ENCODE measurements around the gene SNX32.

DNA sequence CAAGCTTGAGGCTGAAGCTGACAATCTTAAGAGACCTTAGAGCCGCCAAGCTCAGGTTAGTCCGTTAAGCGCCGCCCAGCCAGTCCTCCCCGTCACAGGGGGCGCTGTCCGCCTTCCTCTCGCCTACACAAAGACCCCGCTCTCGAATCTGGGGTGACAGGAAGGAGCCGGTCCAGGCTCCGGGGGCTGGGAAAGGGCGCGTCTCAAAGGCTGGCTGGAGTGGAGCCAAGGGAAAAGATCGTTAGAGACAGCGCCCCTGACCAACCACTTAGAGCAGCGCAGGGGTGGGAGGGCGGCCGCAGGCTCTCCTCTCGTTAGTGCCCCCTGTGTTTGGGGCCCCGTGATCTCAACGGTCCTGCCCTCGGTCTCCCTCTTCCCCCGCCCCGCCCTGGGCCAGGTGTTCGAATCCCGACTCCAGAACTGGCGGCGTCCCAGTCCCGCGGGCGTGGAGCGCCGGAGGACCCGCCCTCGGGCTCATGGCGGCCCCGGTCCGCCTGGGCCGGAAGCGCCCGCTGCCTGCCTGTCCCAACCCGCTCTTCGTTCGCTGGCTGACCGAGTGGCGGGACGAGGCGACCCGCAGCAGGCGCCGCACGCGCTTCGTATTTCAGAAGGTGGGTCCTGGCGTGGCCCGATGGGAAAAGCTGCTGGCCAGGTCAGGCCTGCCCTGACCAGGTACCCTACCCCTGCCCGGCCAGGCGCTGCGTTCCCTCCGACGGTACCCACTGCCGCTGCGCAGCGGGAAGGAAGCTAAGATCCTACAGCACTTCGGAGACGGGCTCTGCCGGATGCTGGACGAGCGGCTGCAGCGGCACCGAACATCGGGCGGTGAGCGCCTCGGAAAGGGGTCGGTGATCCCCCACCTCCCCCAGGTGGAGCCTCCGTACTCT, 26.8 kb downstream of the SNX32 start, which contains the start of gene MUS81:
- TF ChIP-seq, protein P1, sequence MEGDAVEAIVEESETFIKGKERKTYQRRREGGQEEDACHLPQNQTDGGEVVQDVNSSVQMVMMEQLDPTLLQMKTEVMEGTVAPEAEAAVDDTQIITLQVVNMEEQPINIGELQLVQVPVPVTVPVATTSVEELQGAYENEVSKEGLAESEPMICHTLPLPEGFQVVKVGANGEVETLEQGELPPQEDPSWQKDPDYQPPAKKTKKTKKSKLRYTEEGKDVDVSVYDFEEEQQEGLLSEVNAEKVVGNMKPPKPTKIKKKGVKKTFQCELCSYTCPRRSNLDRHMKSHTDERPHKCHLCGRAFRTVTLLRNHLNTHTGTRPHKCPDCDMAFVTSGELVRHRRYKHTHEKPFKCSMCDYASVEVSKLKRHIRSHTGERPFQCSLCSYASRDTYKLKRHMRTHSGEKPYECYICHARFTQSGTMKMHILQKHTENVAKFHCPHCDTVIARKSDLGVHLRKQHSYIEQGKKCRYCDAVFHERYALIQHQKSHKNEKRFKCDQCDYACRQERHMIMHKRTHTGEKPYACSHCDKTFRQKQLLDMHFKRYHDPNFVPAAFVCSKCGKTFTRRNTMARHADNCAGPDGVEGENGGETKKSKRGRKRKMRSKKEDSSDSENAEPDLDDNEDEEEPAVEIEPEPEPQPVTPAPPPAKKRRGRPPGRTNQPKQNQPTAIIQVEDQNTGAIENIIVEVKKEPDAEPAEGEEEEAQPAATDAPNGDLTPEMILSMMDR (IDR thresholded peaks at IDR 0.05): peak; percentile 94
- no peak for TF ChIP-seq ZFX (IDR thresholded peaks at IDR 0.05; ENCODE audit: borderline replicate concordance)
